Panc1 (cell line): Measurements from ENCODE around the gene WNK2. TPM values are rescaled to one million over a fixed set of nuclear protein-coding genes. Genes with fewer than 3 reads are reported as not detected.

ENCODE experiments used
- ATAC-seq: fragments of 200-7000 bp; cut with Tn5 transposase; 2 replicates; pipeline ENCODE4 v1.9.1; 2020; ENCODE audit warnings: mild to moderate bottlenecking, moderate library complexity
- BruUV-seq: library from RNA; stranded (reverse); fragments of 400-500 nt; replicated peaks from 2 replicates; lab custom pipeline; 2021; lab: Mats Ljungman, UMichigan
- CTCF ChIA-PET: fragments of 300-600 bp; sonication (Branson Sonifier 250); formaldehyde crosslinking; loops from one replicate; lab custom pipeline; 2022; ENCODE audit warnings: antibody characterized with exemption; lab: Charles Lee
- POLR2A ChIA-PET: fragments of 300-600 bp; sonication (Branson Sonifier 250); formaldehyde crosslinking; loops from one replicate; lab custom pipeline; 2022; ENCODE audit warnings: antibody characterized with exemption; lab: Charles Lee
- DNase-seq: peaks from one replicate; pipeline ENCODE4 v3.0.0-alpha.2; 2010; ENCODE audit warnings: low read depth, low spot score
- H3K27ac ChIP-seq: 2 replicates; pipeline ENCODE4 v1.5.1; 2011; ENCODE audit warnings: mild to moderate bottlenecking, low read length, inconsistent platforms
- H3K27me3 ChIP-seq: fragments of 200-500 bp; sonication (Bioruptor generic); 2 replicates; pipeline ENCODE4 v1.6.0; 2014; ENCODE audit warnings: low read length, inconsistent platforms; ENCODE audit not compliant: control insufficient read depth, insufficient read depth
- H3K36me3 ChIP-seq: fragments of 200-500 bp; sonication (Bioruptor generic); 2 replicates; pipeline ENCODE4 v1.5.1; 2014; ENCODE audit warnings: inconsistent platforms, mild to moderate bottlenecking, low read length, moderate library complexity; ENCODE audit not compliant: control insufficient read depth, insufficient read depth
- H3K4me1 ChIP-seq: 2 replicates; pipeline ENCODE4 v1.5.1; 2011; ENCODE audit warnings: inconsistent platforms, mild to moderate bottlenecking, low read length, moderate library complexity; ENCODE audit not compliant: control insufficient read depth, insufficient read depth
- H3K4me3 ChIP-seq, 2 experiments: 2 replicates each; pipeline ENCODE4 v1.5.1; 2011 to 2012; ENCODE audit warnings: low read depth in 2 of 2, low read length in 2 of 2, mild to moderate bottlenecking in 2 of 2, inconsistent platforms in 1 of 2, moderate library complexity in 1 of 2
- H3K9me3 ChIP-seq: fragments of 200-500 bp; sonication (Bioruptor generic); 2 replicates; pipeline ENCODE4 v1.5.1; 2014; ENCODE audit warnings: low read depth, mild to moderate bottlenecking, inconsistent platforms, low read length, moderate library complexity; ENCODE audit not compliant: control insufficient read depth, insufficient read depth
- CTCF ChIP-seq: fragments of 450-650 bp; IDR thresholded peaks from 2 replicates; pipeline ENCODE4 v1.5.1; 2017; ENCODE audit warnings: mild to moderate bottlenecking
- POLR2AphosphoS5 ChIP-seq: IDR thresholded peaks from 2 replicates; pipeline ENCODE4 v1.6.1; 2012; ENCODE audit warnings: mild to moderate bottlenecking, low read depth, low read length, moderate library complexity
- REST ChIP-seq, 2 experiments: IDR thresholded peaks; 2 replicates each; pipeline ENCODE4 v1.6.1; 2011 to 2012; ENCODE audit warnings: low read depth in 2 of 2, control low read depth in 1 of 2, low read length in 1 of 2, mild to moderate bottlenecking in 1 of 2, moderate library complexity in 1 of 2; ENCODE audit not compliant: insufficient read depth in 1 of 2
- SIN3A ChIP-seq: IDR thresholded peaks from 2 replicates; pipeline ENCODE4 v1.6.1; 2012; ENCODE audit warnings: low read depth, mild to moderate bottlenecking, low read length, moderate library complexity, borderline replicate concordance; ENCODE audit not compliant: insufficient read depth
- TCF7L2 ChIP-seq: IDR thresholded peaks from 2 replicates; pipeline ENCODE4 v1.6.1; 2011; ENCODE audit warnings: mild to moderate bottlenecking, low read depth, low read length, inconsistent platforms
- in situ Hi-C: cut with HindIII; loops from 2 replicates; pipeline ENCODE4 v1.10.0; 2016; ENCODE audit warnings: low sequenced_read_pairs, low pct_unique_long_range_greater_than_20kb
- intact Hi-C: fragments of 100-400 bp; cut with micrococcal nuclease; formaldehyde crosslinking; loops from one replicate; pipeline ENCODE4 v1.10.0; 2022; ENCODE audit not compliant: unreplicated experiment
- total RNA-seq: library from RNA; stranded (reverse); gene quantifications from one replicate; pipeline ENCODE4 v1.2.1, GENCODE V29; 2021; ENCODE audit not compliant: unreplicated experiment

WNK2 gene
- total RNA-seq, 1 experiment from 2014 or later = 13.7 TPM

- intact Hi-C loops = no loop called here
- in situ Hi-C loops = no loop called here
- H3K4me1 ChIP-seq = no peaks in the 10 kb centered on the region; the same call in 1 of the 2 replicates
- no peaks in the 10 kb centered on the region for H3K27me3 ChIP-seq
- DNase-seq = no peak
- no peaks in the 10 kb centered on the region for H3K36me3 ChIP-seq
- no peak overlapping the region for H3K4me3 ChIP-seq
- CTCF ChIA-PET = no interaction called here
- no peak for ATAC-seq
- no peaks in the 10 kb centered on the region for H3K9me3 ChIP-seq
- no peak for TF ChIP-seq POLR2AphosphoS5
- TF ChIP-seq TCF7L2 = no peak
- no peak for TF ChIP-seq CTCF
- no peak for TF ChIP-seq REST (IDR thresholded peaks at IDR 0.05; ENCODE audit: insufficient read depth in 1 of 2, low read depth in 2 of 2, low read length in 1 of 2)
- no peak for TF ChIP-seq SIN3A
- BruUV-seq = no TSS peak
- H3K27ac ChIP-seq = no peak overlapping the region
- POLR2A ChIA-PET = no interaction called here
Measured at GRCh38 chr9:93187047-93187446, 3.1 kb downstream of the WNK2 start.

- H3K36me3 ChIP-seq = no peaks in the 10 kb centered on the region
- in situ Hi-C loops = no loop called here
- BruUV-seq = no TSS peak
- no peaks in the 10 kb centered on the region for H3K9me3 ChIP-seq
- ChIA-PET CTCF (no interaction called here), POLR2A (no interaction called here)
- no peak overlapping the region for H3K4me3 ChIP-seq
- intact Hi-C loops = no loop called here
- H3K4me1 ChIP-seq = no peaks in the 10 kb centered on the region; the same call in 1 of the 2 replicates
- no peak for ATAC-seq
- TF ChIP-seq POLR2AphosphoS5 = no peak
- no peak for TF ChIP-seq SIN3A
- TF ChIP-seq CTCF = no peak
- no peak for TF ChIP-seq TCF7L2
- no peaks in the 10 kb centered on the region for H3K27me3 ChIP-seq
- H3K27ac ChIP-seq = no peak overlapping the region
- no peak for DNase-seq
Measured at GRCh38 chr9:93187574-93187973, 3.6 kb downstream of the WNK2 start.
